Tongue (tissue), 1 donor: ENCODE data around the gene MBD3L4. TPM values are rescaled to one million over a fixed set of nuclear protein-coding genes. Genes with fewer than 3 reads are reported as not detected.

Experiments
- total RNA-seq: library from RNA; depleted of rRNA; stranded (reverse); fragments of >200 nt; gene quantifications from one replicate; pipeline ENCODE4 v1.2.3, GENCODE V29; 2014

MBD3L4 gene
- total RNA-seq, 1 donor from 2014 or later = not detected

Other genes with a start within 250 kb of the MBD3L4 start
- 0.21 TPM for gene ADGRE1, start 152.6 kb downstream of the MBD3L4 start, total RNA-seq
- not detected for gene MBD3L2B, start 18.7 kb downstream of the MBD3L4 start, total RNA-seq
- not detected for gene MBD3L5, start 9.6 kb downstream of the MBD3L4 start, total RNA-seq
- gene MBD3L2, start 9.1 kb upstream of the MBD3L4 start, total RNA-seq = not detected
- gene MBD3L3, start 18.5 kb upstream of the MBD3L4 start, total RNA-seq = not detected
- 15.3 TPM for gene ZNF557, start 29.5 kb upstream of the MBD3L4 start, total RNA-seq